IPS-20b (cell line): ENCODE results near the gene CHST11.

Experiments used
- H3K27ac ChIP-seq: one replicate; pipeline ENCODE4 v1.5.1; 2013; ENCODE audit warnings: low read length
- H3K27me3 ChIP-seq: 2 replicates; pipeline ENCODE4 v1.6.1; 2013; ENCODE audit warnings: mild to moderate bottlenecking, low read length, inconsistent platforms; ENCODE audit not compliant: insufficient read depth
- H3K36me3 ChIP-seq: 2 replicates; pipeline ENCODE4 v1.6.1; 2013; ENCODE audit warnings: low read depth, mild to moderate bottlenecking, inconsistent platforms, low read length, moderate library complexity; ENCODE audit not compliant: insufficient read depth
- H3K4me1 ChIP-seq: 2 replicates; pipeline ENCODE4 v1.6.1; 2013; ENCODE audit warnings: mild to moderate bottlenecking, control low read depth, inconsistent platforms, low read length, moderate library complexity; ENCODE audit not compliant: insufficient read depth
- H3K4me3 ChIP-seq: 2 replicates; pipeline ENCODE4 v1.5.1; 2013; ENCODE audit warnings: mild to moderate bottlenecking, low read length, inconsistent platforms
- H3K9ac ChIP-seq: 2 replicates; pipeline ENCODE4 v1.6.1; 2013; ENCODE audit warnings: low read depth, mild to moderate bottlenecking, inconsistent platforms, low read length, moderate library complexity
- H3K9me3 ChIP-seq: 2 replicates; pipeline ENCODE4 v1.6.1; 2013; ENCODE audit warnings: mild to moderate bottlenecking, low read depth, low read length, inconsistent platforms; ENCODE audit not compliant: insufficient read depth

CHST11 gene

DNA sequence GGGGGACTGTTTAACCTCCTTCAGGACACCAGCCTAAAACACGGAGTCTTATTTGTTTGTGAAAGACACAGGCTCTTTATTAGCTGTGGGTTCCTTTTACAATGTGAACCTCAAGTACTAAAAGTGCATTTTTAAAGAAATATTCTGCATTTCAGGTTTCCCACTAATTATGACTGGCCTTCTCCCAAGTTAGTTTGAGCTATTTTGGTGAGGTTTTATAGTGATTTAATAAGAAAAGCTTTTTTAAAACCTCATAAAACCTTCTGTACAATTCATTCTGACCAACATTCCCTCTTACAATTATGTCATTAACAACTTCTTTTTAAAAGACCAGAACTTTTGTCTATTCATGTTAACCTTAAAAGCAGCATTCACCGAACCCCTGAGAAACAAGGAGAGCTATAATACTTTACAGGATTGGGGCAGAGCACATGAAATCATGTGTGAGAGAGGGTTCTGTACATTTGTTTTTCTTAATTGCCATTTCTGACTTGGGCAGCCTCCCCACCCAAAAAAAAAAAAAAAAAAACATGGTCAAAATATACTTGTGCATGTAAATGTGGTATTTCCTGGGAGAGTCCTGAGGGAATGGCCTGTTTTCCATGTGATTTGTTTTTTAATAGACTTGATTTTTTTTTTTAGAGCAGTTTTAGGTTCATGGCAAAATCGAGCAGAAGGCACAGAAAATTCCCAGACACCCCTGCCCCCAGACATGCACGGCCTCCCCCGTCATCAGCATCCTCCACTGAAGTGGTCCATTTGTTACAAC lies 169.5 kb downstream of the CHST11 start:
- Histone ChIP-seq H3K4me3 (no peak overlapping the region), H3K9me3 (no peaks in the 10 kb centered on the region)

DNA sequence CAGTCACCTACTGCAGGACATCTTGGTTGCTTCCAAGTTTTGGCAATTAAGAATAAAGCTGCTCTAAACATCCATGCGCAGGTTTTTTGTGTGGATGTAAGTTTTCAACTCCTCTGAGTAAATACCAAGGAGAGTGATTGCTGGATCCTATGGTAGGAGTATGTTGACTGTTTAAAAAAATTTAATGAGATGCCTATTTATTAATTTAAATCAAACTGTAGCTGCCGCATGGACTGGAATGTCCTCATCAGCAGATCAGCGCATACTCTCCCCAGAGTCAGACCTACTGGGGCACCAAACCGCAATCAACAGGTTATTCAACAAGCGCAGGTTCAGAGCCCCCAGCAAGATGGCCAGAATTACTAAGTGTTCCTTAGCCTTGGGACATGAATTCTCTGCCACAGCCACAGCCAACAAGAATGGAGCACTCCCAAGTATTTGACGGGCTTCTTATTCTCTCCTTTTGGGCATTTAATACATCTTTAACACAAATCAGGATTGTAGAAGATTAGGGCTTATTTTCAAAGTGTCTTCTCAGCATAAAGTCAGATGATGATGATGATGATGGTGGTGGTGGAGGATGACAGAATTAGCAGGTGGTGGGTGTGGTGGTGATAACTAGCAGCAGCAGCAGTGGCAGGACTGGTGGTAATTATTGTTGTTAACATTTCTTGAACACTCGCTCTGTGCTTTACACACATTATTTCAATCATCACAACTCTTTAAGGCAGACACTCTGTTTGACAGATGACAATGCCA lies 170.7 kb downstream of the CHST11 start:
- no peak overlapping the region for H3K27ac ChIP-seq
- no peaks in the 10 kb centered on the region for H3K36me3 ChIP-seq
- no peaks in the 10 kb centered on the region for H3K9me3 ChIP-seq
- H3K27me3 ChIP-seq, result no peaks in the 10 kb centered on the region
- H3K4me3 ChIP-seq, result no peak overlapping the region
- no peak overlapping the region for H3K9ac ChIP-seq
- peaks cover 20% of the 10 kb centered on the region for H3K4me1 ChIP-seq

More for the DNA sequence above, 169.5 kb downstream of the CHST11 start:
- Histone ChIP-seq H3K9ac (no peak overlapping the region), H3K27me3 (no peaks in the 10 kb centered on the region), H3K27ac (no peak overlapping the region), H3K36me3 (no peaks in the 10 kb centered on the region), H3K4me1 (peaks cover 19% of the 10 kb centered on the region)

DNA sequence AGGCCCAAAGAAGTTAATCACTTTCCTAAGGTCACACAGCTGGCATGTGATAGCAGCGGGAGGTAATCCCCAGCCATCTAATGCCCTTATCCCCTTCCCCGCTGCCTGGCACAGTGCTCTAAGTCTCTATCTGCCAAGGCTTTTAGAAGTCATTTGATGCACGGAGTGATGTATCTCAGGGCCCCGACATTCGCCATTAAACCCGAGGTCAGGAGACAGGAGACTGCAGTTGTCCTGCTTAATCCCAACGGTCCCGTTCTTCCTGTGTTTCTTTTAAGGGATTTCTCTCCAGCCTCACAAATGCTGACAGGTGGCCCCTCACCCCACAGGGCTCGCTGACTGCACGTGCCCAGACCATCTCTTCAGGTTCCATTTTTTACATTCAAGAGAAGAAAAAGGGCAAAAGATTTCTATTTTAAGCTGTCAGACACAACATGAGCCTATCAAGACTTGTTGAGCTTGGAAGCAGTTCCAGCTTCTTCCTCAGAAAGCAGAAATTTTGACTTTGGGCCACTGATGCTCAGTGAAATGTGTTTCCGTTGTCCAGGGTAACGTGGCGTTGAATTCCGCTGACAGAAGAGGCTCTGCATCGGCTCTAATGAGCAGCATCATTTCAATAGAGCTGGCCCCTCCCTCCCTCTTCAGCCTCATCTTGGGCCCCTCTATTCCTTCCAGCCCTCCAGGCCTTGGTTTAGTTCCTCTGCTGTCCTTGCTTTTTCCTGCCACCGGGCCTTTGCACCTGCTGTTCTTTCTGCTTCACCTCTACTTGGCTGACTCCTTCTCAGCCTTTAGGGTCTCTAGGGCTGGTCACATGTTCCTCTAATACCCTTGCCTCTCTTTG lies 171.5 kb downstream of the CHST11 start:
- Histone ChIP-seq H3K9ac (no peak overlapping the region), H3K36me3 (no peaks in the 10 kb centered on the region), H3K9me3 (no peaks in the 10 kb centered on the region), H3K27ac (no peak overlapping the region), H3K4me3 (no peak overlapping the region), H3K27me3 (no peaks in the 10 kb centered on the region), H3K4me1 (peaks cover 20% of the 10 kb centered on the region)

DNA sequence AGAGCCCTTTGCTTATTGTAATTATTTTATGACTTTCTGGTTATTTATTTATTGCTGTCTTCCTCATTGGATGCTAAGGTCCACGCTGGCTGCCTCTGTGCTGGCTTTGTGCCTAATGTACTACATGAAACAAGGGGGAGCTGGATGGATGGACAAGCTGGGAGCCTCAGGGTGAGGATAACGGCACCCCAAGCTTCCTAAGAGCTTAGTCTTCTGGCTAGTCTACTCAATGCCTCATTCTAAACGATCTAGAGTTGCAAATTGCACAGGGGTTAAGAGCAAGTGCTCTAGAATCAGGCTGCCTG lies 172.0 kb downstream of the CHST11 start:
- Histone ChIP-seq H3K27ac (no peak overlapping the region), H3K4me3 (no peak overlapping the region), H3K27me3 (no peaks in the 10 kb centered on the region), H3K9me3 (no peaks in the 10 kb centered on the region), H3K4me1 (peaks cover 20% of the 10 kb centered on the region), H3K9ac (no peak overlapping the region), H3K36me3 (no peaks in the 10 kb centered on the region)

DNA sequence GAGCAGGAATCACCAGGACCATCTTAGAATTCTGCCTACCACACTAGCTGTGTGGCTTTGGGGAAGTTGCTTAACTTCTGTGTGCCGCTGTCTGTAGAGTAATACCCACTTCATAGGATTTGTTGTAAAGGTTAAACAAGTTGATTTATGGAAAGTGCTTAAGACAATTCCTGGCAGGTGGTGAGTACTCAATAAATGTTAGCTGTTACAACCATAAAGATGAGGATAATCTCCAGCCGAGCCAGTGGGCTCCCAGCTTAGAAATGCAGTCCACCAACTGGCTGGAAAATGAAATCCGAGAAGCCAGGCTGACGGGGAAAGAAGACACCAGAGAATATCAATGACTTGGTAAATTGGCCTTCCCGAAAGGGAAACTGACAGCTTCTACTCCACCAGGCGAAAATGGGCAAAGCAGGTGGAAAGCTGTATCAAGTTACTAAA lies 173.5 kb downstream of the CHST11 start:
- no peaks in the 10 kb centered on the region for H3K36me3 ChIP-seq
- peaks cover 20% of the 10 kb centered on the region for H3K4me1 ChIP-seq
- no peaks in the 10 kb centered on the region for H3K9me3 ChIP-seq
- H3K4me3 ChIP-seq, result no peak overlapping the region
- H3K27me3 ChIP-seq, result no peaks in the 10 kb centered on the region
- H3K27ac ChIP-seq, result no peak overlapping the region
- H3K9ac ChIP-seq, result no peak overlapping the region

DNA sequence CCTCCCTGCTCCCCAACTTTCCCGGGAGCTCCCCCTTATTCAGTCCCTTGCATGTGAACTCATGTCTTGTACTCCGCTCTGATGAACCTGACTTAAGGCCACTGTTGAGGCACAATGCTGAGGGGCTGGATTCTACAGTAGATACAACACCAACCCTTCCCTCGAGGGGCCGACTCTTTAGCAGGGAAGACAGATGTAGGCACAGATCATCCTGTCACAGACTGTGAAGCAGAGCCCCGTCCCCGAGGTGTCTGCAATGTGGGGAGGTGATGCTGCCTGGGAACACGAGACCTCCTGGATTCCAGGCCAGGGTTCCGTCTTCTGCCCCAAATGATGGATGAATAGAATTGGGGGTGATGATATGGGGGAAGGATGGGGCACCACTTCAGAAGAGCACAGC lies 175.1 kb downstream of the CHST11 start:
- no peak overlapping the region for H3K27ac ChIP-seq
- H3K4me1 ChIP-seq, result peaks cover 16% of the 10 kb centered on the region; the same call in 1 of the 2 replicates
- H3K36me3 ChIP-seq, result no peaks in the 10 kb centered on the region
- no peak overlapping the region for H3K4me3 ChIP-seq
- H3K9me3 ChIP-seq, result no peaks in the 10 kb centered on the region
- H3K9ac ChIP-seq, result no peak overlapping the region
- no peaks in the 10 kb centered on the region for H3K27me3 ChIP-seq

DNA sequence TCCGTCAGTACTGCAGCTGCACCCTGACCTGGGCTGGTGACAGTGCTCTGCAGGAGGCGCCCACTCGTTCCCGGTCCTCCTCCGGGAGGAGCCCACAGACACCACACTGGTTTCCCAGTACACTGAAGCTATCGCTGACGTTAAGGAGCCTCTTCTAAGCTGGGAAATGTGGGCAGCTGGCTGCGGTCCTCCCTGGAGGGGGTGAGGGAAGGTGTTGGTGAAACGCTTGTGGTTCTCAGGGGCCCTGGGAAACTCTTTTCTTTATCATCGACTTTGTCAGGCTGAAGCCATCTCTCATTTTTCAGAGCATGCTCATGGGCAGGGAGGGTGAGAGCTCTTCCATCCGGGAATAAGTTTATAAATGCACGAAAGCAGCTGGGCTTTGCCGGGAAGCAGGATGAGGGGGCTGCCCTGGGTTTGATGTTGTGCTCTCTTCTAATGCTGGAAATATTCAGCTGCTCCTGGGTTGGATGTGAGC lies 176.0 kb downstream of the CHST11 start:
- H3K27me3 ChIP-seq, result no peaks in the 10 kb centered on the region
- H3K36me3 ChIP-seq, result no peaks in the 10 kb centered on the region
- no peak overlapping the region for H3K27ac ChIP-seq
- H3K9me3 ChIP-seq, result no peaks in the 10 kb centered on the region
- no peak overlapping the region for H3K9ac ChIP-seq
- H3K4me1 ChIP-seq, result peaks cover 16% of the 10 kb centered on the region; the same call in 1 of the 2 replicates
- H3K4me3 ChIP-seq, result no peak overlapping the region

DNA sequence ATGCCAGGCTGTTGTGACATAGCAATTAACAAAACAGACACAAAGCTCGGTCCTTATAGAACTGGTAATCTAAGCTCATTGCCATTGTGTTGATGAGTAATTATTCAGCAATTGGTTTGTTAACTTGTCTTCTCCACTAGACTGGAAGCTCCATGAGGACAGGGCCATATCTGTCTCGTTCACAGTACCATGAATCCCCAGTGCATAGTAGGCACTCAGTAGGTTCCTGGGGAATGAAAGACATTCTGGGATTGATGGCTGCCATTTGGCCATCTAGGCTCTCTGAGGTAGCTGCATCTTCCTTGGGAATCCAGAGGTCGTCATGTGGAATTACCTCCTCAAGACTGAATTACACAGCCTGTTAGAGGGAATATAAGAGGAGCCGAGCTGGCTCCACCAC lies 177.3 kb downstream of the CHST11 start:
- Histone ChIP-seq H3K36me3 (no peaks in the 10 kb centered on the region), H3K9ac (no peak overlapping the region), H3K27ac (no peak overlapping the region), H3K4me3 (no peak overlapping the region), H3K27me3 (no peaks in the 10 kb centered on the region), H3K4me1 (peaks cover 16% of the 10 kb centered on the region; the same call in 1 of the 2 replicates), H3K9me3 (no peaks in the 10 kb centered on the region)

DNA sequence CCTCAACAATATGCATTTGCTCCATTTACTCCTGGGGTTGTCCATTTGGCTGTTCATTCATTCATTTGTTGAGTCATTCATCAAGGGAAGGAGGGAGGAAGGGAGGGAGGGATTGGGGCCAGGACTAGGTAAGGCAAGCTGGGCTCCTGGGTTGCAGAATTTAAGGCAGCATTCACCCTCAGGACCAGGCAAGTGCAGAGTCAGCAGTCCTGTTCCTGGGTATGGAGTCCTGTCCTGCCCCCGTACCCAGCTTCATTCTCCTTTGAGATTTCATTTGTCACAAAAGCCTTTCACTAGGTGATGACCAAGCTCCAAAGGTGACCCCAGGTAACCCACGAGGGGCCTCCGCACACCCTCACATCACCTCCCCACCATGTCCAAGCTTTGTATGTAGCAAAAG lies 178.1 kb downstream of the CHST11 start:
- H3K27ac ChIP-seq, result no peak overlapping the region
- no peaks in the 10 kb centered on the region for H3K9me3 ChIP-seq
- H3K36me3 ChIP-seq, result no peaks in the 10 kb centered on the region
- no peak overlapping the region for H3K4me3 ChIP-seq
- H3K9ac ChIP-seq, result no peak overlapping the region
- no peaks in the 10 kb centered on the region for H3K27me3 ChIP-seq
- H3K4me1 ChIP-seq, result peaks cover 16% of the 10 kb centered on the region; the same call in 1 of the 2 replicates

DNA sequence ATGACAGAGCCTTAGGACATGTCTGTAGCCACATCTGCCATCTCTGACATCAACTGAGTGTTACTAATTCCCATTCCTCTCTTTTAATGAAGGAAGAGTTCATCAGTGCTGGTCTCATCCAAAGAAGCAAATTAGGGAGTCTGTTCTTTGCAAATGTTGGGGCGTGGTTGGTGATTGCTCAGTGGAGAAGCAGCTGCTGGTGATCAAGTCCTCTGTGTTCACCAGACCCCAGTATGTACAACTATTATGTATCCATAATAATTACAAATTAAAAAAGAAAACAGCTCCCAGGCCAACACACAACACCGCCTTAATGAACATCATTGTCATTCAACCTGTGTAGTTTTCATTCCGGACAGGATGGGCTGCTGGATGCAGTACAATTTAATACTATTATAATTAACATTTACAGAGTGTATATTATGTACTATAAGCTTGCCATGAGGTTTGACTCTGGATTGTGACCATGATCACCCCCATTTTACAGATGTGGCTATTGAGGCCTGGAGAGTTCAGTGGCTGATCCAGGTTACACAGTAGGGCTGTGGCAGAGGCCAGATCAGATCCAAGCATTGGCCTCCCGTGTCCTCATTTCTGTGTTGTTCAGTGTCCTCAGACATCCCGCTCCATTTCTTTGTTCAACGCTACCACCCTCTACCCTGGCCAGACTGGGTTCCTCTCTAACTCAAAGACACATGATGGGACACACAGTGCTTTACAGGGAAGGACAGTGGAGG lies 179.0 kb downstream of the CHST11 start:
- Histone ChIP-seq H3K4me1 (peaks cover 6% of the 10 kb centered on the region; the same call in 1 of the 2 replicates), H3K27me3 (no peaks in the 10 kb centered on the region), H3K36me3 (no peaks in the 10 kb centered on the region), H3K9me3 (no peaks in the 10 kb centered on the region), H3K4me3 (no peak overlapping the region), H3K9ac (no peak overlapping the region), H3K27ac (no peak overlapping the region)

DNA sequence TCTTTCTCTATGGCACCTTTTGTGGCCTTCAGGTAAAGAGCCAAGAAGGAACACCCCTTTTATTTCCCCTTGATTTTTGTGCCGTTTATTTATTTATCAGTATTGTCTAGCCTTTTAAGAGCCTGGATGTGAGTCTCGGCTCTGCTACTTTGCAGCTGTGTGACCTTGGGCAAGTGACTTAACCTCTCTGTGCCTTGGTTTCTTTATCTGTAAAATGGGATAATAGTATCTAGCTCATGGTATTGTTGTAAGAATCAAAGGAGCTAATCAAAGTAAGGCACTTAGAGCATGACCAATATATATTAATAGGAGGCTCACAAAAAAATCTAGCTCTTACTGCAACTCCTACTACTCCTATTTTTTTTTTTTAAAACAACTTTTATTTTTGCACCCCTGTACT lies 179.7 kb downstream of the CHST11 start:
- Histone ChIP-seq H3K36me3 (no peaks in the 10 kb centered on the region), H3K4me1 (no peaks in the 10 kb centered on the region), H3K9me3 (no peaks in the 10 kb centered on the region)

More for the DNA sequence above, 179.7 kb downstream of the CHST11 start:
- no peak overlapping the region for H3K27ac ChIP-seq
- no peak overlapping the region for H3K9ac ChIP-seq
- no peaks in the 10 kb centered on the region for H3K27me3 ChIP-seq
- H3K4me3 ChIP-seq, result no peak overlapping the region
